NCI-H1105 treated with DMSO at 0.1 percent for 48 hours (cell line): Measurements from ENCODE around the gene HOXB13.

Source experiments
- DNase-seq: peaks from one replicate; lab custom pipeline; 2025; lab: John Stamatoyannopoulos, UW

The HOXB13 gene

GRCh38 chr17:48748718-48749566, 20.4 kb upstream of the HOXB13 start:
- DNase-seq, result no peak

GRCh38 chr17:48747445-48748363, 19.2 kb upstream of the HOXB13 start:
- no peak for DNase-seq

- no peak for DNase-seq
Measured at GRCh38 chr17:48746916-48747444, 18.4 kb upstream of the HOXB13 start.

GRCh38 chr17:48745381-48746275, 17.1 kb upstream of the HOXB13 start:
- no peak for DNase-seq

GRCh38 chr17:48740537-48740936, 12.0 kb upstream of the HOXB13 start:
- DNase-seq, result no peak

GRCh38 chr17:48738803-48739526, 10.4 kb upstream of the HOXB13 start:
- no peak for DNase-seq

GRCh38 chr17:48738424-48738802, 9.9 kb upstream of the HOXB13 start:
- DNase-seq, result no peak

GRCh38 chr17:48737330-48738043, 8.9 kb upstream of the HOXB13 start:
- no peak for DNase-seq

- no peak for DNase-seq
Measured at GRCh38 chr17:48735062-48735351, 6.5 kb upstream of the HOXB13 start.

- DNase-seq, result no peak
Measured at GRCh38 chr17:48734333-48735061, 5.9 kb upstream of the HOXB13 start.

- no peak for DNase-seq
Measured at GRCh38 chr17:48733632-48734328, 5.2 kb upstream of the HOXB13 start.

- no peak for DNase-seq
Measured at GRCh38 chr17:48732688-48733629, 4.4 kb upstream of the HOXB13 start.

GRCh38 chr17:48731355-48731754, 2.8 kb upstream of the HOXB13 start:
- no peak for DNase-seq

- no peak for DNase-seq
Measured at GRCh38 chr17:48730240-48730550, 1.6 kb upstream of the HOXB13 start.

GRCh38 chr17:48729335-48730239, 1.0 kb upstream of the HOXB13 start:
- DNase-seq, result peak; percentile 16

- DNase-seq, result no peak
Measured at GRCh38 chr17:48727415-48728175, 955 bp downstream of the HOXB13 start.

- no peak for DNase-seq
Measured at GRCh38 chr17:48726916-48727286, 1.6 kb downstream of the HOXB13 start.
